OCI-LY1 (cell line): Measurements from ENCODE around the gene CEP250.

Source experiments
- H2AFZ ChIP-seq: fragments of 200-600 bp; sonication (generic), shearing (Covaris generic); 2 replicates; pipeline ENCODE4 v1.6.0; 2014; ENCODE audit warnings: antibody characterized with exemption, mild to moderate bottlenecking, low read length
- H3F3A ChIP-seq: fragments of 200-600 bp; sonication (generic), shearing (Covaris generic); 2 replicates; pipeline ENCODE4 v1.6.0; 2014; ENCODE audit warnings: mild to moderate bottlenecking, antibody characterized with exemption, low read length, moderate library complexity; ENCODE audit not compliant: insufficient read depth
- H3K27ac ChIP-seq: fragments of 200-600 bp; sonication (generic); 2 replicates; pipeline ENCODE4 v1.5.1; 2014; ENCODE audit warnings: low read length, mixed run types, mild to moderate bottlenecking, low read depth; ENCODE audit not compliant: poor library complexity, severe bottlenecking
- H3K27me3 ChIP-seq: fragments of 200-600 bp; sonication (generic); 2 replicates; pipeline ENCODE4 v1.6.0; 2014; ENCODE audit warnings: antibody characterized with exemption, mild to moderate bottlenecking, low read length, moderate library complexity; ENCODE audit not compliant: insufficient read depth
- H3K36me3 ChIP-seq: fragments of 200-600 bp; sonication (generic); 2 replicates; pipeline ENCODE4 v1.6.1; 2014; ENCODE audit warnings: mild to moderate bottlenecking, antibody characterized with exemption, low read length, moderate library complexity, mixed read lengths; ENCODE audit not compliant: insufficient read depth
- H3K4me1 ChIP-seq: fragments of 200-600 bp; sonication (generic); 2 replicates; pipeline ENCODE4 v1.5.1; 2014; ENCODE audit warnings: mild to moderate bottlenecking, low read length, moderate library complexity; ENCODE audit not compliant: insufficient read depth, severe bottlenecking
- H3K4me2 ChIP-seq: fragments of 200-600 bp; sonication (generic), shearing (Covaris generic); 2 replicates; pipeline ENCODE4 v1.6.1; 2014; ENCODE audit warnings: low read length
- H3K4me3 ChIP-seq: fragments of 200-600 bp; sonication (generic); 2 replicates; pipeline ENCODE4 v1.5.1; 2014; ENCODE audit warnings: low read length, low read depth, mild to moderate bottlenecking, mixed read lengths; ENCODE audit not compliant: poor library complexity, severe bottlenecking
- H3K79me2 ChIP-seq: fragments of 200-600 bp; shearing (Covaris generic); 2 replicates; pipeline ENCODE4 v1.6.1; 2016; ENCODE audit warnings: mixed run types, low read length, mixed read lengths; ENCODE audit not compliant: insufficient read depth
- H3K9ac ChIP-seq: fragments of 200-600 bp; sonication (generic), shearing (Covaris generic); 2 replicates; pipeline ENCODE4 v1.6.1; 2014; ENCODE audit warnings: mild to moderate bottlenecking, low read length, mixed read lengths
- H3K9me2 ChIP-seq: fragments of 200-600 bp; sonication (generic), shearing (Covaris generic); 2 replicates; pipeline ENCODE4 v1.6.1; 2014; ENCODE audit warnings: low read depth, mild to moderate bottlenecking, low read length, mixed read lengths
- H3K9me3 ChIP-seq: fragments of 200-600 bp; shearing (Covaris generic); 2 replicates; pipeline ENCODE4 v1.6.1; 2014; ENCODE audit warnings: low read length, mixed read lengths
- H4K20me1 ChIP-seq: fragments of 200-600 bp; sonication (generic), shearing (Covaris generic); 2 replicates; pipeline ENCODE4 v1.6.0; 2016; ENCODE audit warnings: mild to moderate bottlenecking, low read length; ENCODE audit not compliant: insufficient read depth
- CTCF ChIP-seq: fragments of 200-600 bp; sonication (generic), shearing (Covaris generic); IDR thresholded peaks from 2 replicates; pipeline ENCODE4 v1.5.1; 2017; ENCODE audit warnings: mild to moderate bottlenecking, antibody characterized with exemption, low read length, moderate library complexity, mixed read lengths
- EZH2 ChIP-seq: fragments of 200-600 bp; sonication (generic), shearing (Covaris generic); IDR thresholded peaks from 2 replicates; pipeline ENCODE4 v1.8.0; 2017; ENCODE audit warnings: borderline replicate concordance, mixed run types, mild to moderate bottlenecking, antibody characterized with exemption, low read length, moderate library complexity, mixed read lengths

Gene CEP250

GRCh38 chr20:35506872-35507638, 51.7 kb downstream of the CEP250 start:
- Histone ChIP-seq H4K20me1 (no peaks in the 10 kb centered on the region), H2AFZ (no peak overlapping the region), H3K79me2 (no peaks in the 10 kb centered on the region), H3K27ac (no peak overlapping the region), H3K27me3 (no peaks in the 10 kb centered on the region), H3F3A (no peaks in the 10 kb centered on the region), H3K4me2 (no peak overlapping the region), H3K36me3 (peaks cover 90% of the 10 kb centered on the region), H3K4me1 (peaks cover 13% of the 10 kb centered on the region), H3K4me3 (no peak overlapping the region), H3K9ac (no peak overlapping the region), H3K9me3 (no peaks in the 10 kb centered on the region), H3K9me2 (no peaks in the 10 kb centered on the region)
- no peak for TF ChIP-seq EZH2
- TF ChIP-seq CTCF, result no peak

GRCh38 chr20:35508493-35509218, 53.3 kb downstream of the CEP250 start:
- Histone ChIP-seq H3K9ac (no peak overlapping the region), H3K27ac (no peak overlapping the region), H3K27me3 (no peaks in the 10 kb centered on the region), H3K36me3 (peaks cover 88% of the 10 kb centered on the region), H3K4me2 (no peak overlapping the region), H3F3A (no peaks in the 10 kb centered on the region), H3K4me3 (no peak overlapping the region), H3K4me1 (peaks cover 5% of the 10 kb centered on the region), H3K9me2 (no peaks in the 10 kb centered on the region), H3K79me2 (no peaks in the 10 kb centered on the region), H3K9me3 (no peaks in the 10 kb centered on the region), H2AFZ (no peak overlapping the region), H4K20me1 (no peaks in the 10 kb centered on the region)
- no peak for TF ChIP-seq EZH2
- TF ChIP-seq CTCF, result no peak

- Histone ChIP-seq H3K36me3 (peaks cover 72% of the 10 kb centered on the region), H3K9me3 (no peaks in the 10 kb centered on the region), H3K4me3 (no peak overlapping the region), H2AFZ (no peak overlapping the region), H3K4me2 (no peak overlapping the region), H4K20me1 (no peaks in the 10 kb centered on the region), H3K9me2 (no peaks in the 10 kb centered on the region), H3F3A (no peaks in the 10 kb centered on the region), H3K27me3 (no peaks in the 10 kb centered on the region), H3K79me2 (no peaks in the 10 kb centered on the region), H3K4me1 (peaks cover under 1% of the 10 kb centered on the region), H3K27ac (no peak overlapping the region), H3K9ac (no peak overlapping the region)
- TF ChIP-seq CTCF, result no peak
- no peak for TF ChIP-seq EZH2
Measured at GRCh38 chr20:35510951-35511735, 55.7 kb downstream of the CEP250 start.
